Measurements from ENCODE around the gene CHPT1. TPM values are rescaled to one million over a fixed set of nuclear protein-coding genes. Genes with fewer than 3 reads are reported as not detected.

CHPT1 gene
- total RNA-seq, 1 experiment from 2014 or later: 27.8 TPM

- H3K36me3 ChIP-seq (replicated peaks; ENCODE audit: control insufficient read depth, insufficient read depth, low read length): peaks cover 7% of the 10 kb centered on the region
- no peaks in the 10 kb centered on the region for H3K27me3 ChIP-seq (ENCODE audit: control insufficient read depth, insufficient read depth, low read length)
- DNase-seq: no peak
- no peak overlapping the region for H3K4me3 ChIP-seq (ENCODE audit: insufficient read depth, low read depth, low read length)
These were observed 50.3 kb downstream of the CHPT1 start for GRCh38 chr12:101747697-101748096.

GRCh38 chr12:101748907-101749306 lies 51.5 kb downstream of the CHPT1 start:
- Histone ChIP-seq H3K27me3 (ENCODE audit: control insufficient read depth, insufficient read depth, low read length) (no peaks in the 10 kb centered on the region), H3K36me3 (replicated peaks; ENCODE audit: control insufficient read depth, insufficient read depth, low read length) (peaks cover 7% of the 10 kb centered on the region), H3K4me3 (ENCODE audit: insufficient read depth, low read depth, low read length) (no peak overlapping the region)
- DNase-seq: no peak

DNA sequence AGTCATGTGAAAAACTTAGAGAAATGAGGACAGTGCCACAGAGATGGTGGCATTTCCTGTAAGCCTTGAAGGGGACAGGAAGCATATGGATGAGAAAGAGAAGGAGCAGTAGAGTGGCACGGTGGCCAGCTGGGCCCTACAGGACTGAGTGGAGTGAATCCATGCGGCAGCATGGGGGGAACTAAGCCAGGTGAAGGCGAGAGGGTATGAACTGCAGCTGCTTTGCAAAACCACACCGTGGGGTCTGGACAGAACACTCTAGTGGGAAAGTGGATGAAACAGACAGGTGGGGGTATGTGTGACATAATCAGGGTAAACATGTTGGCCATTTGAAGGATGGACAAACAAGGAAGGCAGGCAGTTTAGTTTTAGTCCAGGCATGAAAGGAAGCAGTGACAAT lies 52.2 kb downstream of the CHPT1 start:
- Histone ChIP-seq H3K4me3 (ENCODE audit: insufficient read depth, low read depth, low read length) (no peak overlapping the region), H3K36me3 (replicated peaks; ENCODE audit: control insufficient read depth, insufficient read depth, low read length) (peaks cover 5% of the 10 kb centered on the region), H3K27me3 (ENCODE audit: control insufficient read depth, insufficient read depth, low read length) (no peaks in the 10 kb centered on the region)
- no peak for DNase-seq

- H3K4me3 ChIP-seq (ENCODE audit: insufficient read depth, low read depth, low read length): no peak overlapping the region
- peaks cover 5% of the 10 kb centered on the region for H3K36me3 ChIP-seq (replicated peaks; ENCODE audit: control insufficient read depth, insufficient read depth, low read length)
- DNase-seq: no peak
- no peaks in the 10 kb centered on the region for H3K27me3 ChIP-seq (ENCODE audit: control insufficient read depth, insufficient read depth, low read length)
These were observed 52.7 kb downstream of the CHPT1 start for GRCh38 chr12:101750152-101750551.

- Histone ChIP-seq H3K27me3 (ENCODE audit: control insufficient read depth, insufficient read depth, low read length) (no peaks in the 10 kb centered on the region), H3K36me3 (replicated peaks; ENCODE audit: control insufficient read depth, insufficient read depth, low read length) (peaks cover 3% of the 10 kb centered on the region), H3K4me3 (ENCODE audit: insufficient read depth, low read depth, low read length) (no peak overlapping the region)
- DNase-seq: peak; percentile 33
These were observed 62.1 kb downstream of the CHPT1 start for GRCh38 chr12:101759396-101760047.

DNA sequence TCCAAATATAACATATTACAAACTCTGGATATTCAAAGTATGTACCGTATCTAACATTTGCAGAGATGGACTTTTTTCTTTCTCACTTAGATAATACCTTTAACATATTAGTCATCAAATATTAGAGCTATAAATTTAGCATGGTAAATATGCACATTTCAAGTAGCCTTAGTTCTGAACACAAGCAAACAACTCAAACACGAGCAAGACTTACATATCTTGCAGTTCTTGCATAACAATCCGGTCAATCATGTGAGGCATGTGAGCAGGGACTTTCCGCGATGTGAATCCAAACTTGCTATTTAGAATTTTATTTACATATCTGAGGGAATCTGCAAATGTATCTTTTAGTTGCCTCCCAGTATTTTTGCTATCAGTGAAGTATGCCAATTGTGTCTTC lies 63.9 kb downstream of the CHPT1 start:
- DNase-seq: no peak
- H3K36me3 ChIP-seq (replicated peaks; ENCODE audit: control insufficient read depth, insufficient read depth, low read length): peaks cover 3% of the 10 kb centered on the region; the same call in 1 of the 2 replicates
- H3K4me3 ChIP-seq (ENCODE audit: insufficient read depth, low read depth, low read length): no peak overlapping the region
- H3K27me3 ChIP-seq (ENCODE audit: control insufficient read depth, insufficient read depth, low read length): no peaks in the 10 kb centered on the region

DNA sequence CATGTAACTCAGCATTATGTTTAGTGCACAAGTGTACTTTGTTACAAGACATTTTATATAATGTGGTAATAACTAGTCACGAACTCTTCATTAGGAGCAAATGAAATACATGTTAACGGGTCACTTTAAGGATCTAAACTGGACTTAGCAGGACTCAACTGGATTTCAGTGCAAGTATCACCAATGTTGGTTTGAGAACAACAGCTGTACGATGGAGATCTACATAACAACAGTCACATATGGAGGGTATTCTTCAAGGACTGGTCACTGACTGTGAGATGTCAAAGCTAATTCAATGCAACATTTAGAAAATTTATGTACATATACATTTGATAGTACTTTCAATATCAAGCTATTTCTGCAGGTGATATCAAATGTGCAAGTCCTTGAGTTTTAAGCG lies 64.3 kb downstream of the CHPT1 start:
- no peaks in the 10 kb centered on the region for H3K27me3 ChIP-seq (ENCODE audit: control insufficient read depth, insufficient read depth, low read length)
- no peak for DNase-seq
- no peak overlapping the region for H3K4me3 ChIP-seq (ENCODE audit: insufficient read depth, low read depth, low read length)
- H3K36me3 ChIP-seq (replicated peaks; ENCODE audit: control insufficient read depth, insufficient read depth, low read length): peaks cover 3% of the 10 kb centered on the region; the same call in 1 of the 2 replicates

DNA sequence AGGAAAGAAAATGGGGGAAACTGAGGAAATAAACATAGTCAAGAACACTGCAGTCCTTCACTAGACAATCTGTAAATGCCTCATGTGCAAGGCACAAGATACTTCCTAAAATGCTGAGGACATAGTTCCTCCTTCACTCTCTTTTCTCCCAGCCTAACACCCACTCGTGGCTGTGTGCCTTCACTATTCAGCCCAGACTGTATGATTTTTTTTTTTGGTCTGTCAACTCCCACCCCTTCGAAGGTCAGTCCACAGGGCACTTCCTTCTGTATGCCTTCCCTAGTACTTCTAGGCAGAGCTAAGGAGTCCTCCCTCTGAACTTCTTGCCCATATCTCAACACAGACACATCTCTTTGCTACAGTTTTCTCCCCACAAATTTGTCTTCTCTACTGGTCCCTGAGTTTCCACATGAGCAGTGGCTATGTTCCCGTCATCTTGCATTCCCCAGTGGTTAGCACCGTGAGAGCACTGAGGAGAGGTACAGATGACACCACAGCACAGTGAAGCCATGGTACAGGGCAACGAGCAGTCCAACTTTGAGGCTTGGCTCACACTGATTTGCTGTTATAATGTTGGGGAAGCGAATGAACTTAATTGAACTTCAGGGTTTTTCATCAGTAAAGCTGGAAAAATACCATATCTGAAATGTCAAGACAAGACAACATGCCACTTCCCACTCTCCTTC lies 65.9 kb downstream of the CHPT1 start:
- no peak overlapping the region for H3K4me3 ChIP-seq (ENCODE audit: insufficient read depth, low read depth, low read length)
- peaks cover 5% of the 10 kb centered on the region for H3K36me3 ChIP-seq (replicated peaks; ENCODE audit: control insufficient read depth, insufficient read depth, low read length)
- H3K27me3 ChIP-seq (ENCODE audit: control insufficient read depth, insufficient read depth, low read length): no peaks in the 10 kb centered on the region
- DNase-seq: no peak

- Histone ChIP-seq H3K36me3 (replicated peaks; ENCODE audit: control insufficient read depth, insufficient read depth, low read length) (peaks cover 7% of the 10 kb centered on the region), H3K4me3 (ENCODE audit: insufficient read depth, low read depth, low read length) (no peak overlapping the region), H3K27me3 (ENCODE audit: control insufficient read depth, insufficient read depth, low read length) (no peaks in the 10 kb centered on the region)
- DNase-seq: no peak
These were observed 66.8 kb downstream of the CHPT1 start for GRCh38 chr12:101764051-101764792.

DNA sequence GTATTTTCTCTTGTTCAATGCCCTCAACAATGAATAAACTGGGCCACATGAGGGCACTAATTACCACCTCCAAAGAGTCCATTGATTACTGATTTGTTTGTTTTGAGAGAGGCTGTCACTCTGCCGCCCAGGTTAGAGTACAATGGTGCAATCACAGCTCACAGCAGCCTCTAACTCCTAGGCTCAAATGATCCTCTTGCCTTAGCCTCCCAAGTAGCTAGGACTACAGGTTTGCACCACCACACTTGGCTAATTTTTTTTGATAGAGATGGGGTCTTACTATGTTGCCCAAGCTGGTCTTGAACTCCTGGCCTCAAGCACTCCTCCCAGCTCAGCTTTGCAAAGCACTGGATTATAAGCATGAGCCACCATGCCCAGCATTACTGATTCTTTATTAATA lies 70.1 kb downstream of the CHPT1 start:
- no peaks in the 10 kb centered on the region for H3K27me3 ChIP-seq (ENCODE audit: control insufficient read depth, insufficient read depth, low read length)
- no peak overlapping the region for H3K4me3 ChIP-seq (ENCODE audit: insufficient read depth, low read depth, low read length)
- peaks cover 10% of the 10 kb centered on the region for H3K36me3 ChIP-seq (replicated peaks; ENCODE audit: control insufficient read depth, insufficient read depth, low read length)
- DNase-seq: no peak

DNA sequence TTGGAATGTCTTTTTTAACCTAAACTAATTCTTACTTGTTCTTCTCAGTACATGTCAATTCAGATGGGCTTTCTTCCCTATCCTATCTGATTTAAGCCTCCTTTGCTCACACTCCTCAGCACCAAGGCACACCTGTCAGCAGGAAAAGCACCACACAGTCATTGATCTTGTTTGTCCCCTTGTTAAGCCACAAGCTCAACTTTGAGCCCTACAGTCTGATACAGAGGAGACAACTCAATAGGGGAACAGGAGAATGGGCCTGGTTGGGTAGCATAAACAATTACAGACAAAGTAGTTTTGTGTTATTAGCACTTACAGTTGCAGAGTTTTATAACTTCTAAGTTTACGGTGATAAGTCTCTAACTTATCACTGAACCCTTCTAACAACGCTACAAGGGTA lies 71.3 kb downstream of the CHPT1 start:
- H3K36me3 ChIP-seq (replicated peaks; ENCODE audit: control insufficient read depth, insufficient read depth, low read length): peaks cover 10% of the 10 kb centered on the region
- no peak for DNase-seq
- no peaks in the 10 kb centered on the region for H3K27me3 ChIP-seq (ENCODE audit: control insufficient read depth, insufficient read depth, low read length)
- no peak overlapping the region for H3K4me3 ChIP-seq (ENCODE audit: insufficient read depth, low read depth, low read length)

- no peak overlapping the region for H3K4me3 ChIP-seq (ENCODE audit: insufficient read depth, low read depth, low read length)
- H3K27me3 ChIP-seq (ENCODE audit: control insufficient read depth, insufficient read depth, low read length): no peaks in the 10 kb centered on the region
- no peak for DNase-seq
- peaks cover 10% of the 10 kb centered on the region for H3K36me3 ChIP-seq (replicated peaks; ENCODE audit: control insufficient read depth, insufficient read depth, low read length)
These were observed 72.4 kb downstream of the CHPT1 start for GRCh38 chr12:101769865-101770264.

DNA sequence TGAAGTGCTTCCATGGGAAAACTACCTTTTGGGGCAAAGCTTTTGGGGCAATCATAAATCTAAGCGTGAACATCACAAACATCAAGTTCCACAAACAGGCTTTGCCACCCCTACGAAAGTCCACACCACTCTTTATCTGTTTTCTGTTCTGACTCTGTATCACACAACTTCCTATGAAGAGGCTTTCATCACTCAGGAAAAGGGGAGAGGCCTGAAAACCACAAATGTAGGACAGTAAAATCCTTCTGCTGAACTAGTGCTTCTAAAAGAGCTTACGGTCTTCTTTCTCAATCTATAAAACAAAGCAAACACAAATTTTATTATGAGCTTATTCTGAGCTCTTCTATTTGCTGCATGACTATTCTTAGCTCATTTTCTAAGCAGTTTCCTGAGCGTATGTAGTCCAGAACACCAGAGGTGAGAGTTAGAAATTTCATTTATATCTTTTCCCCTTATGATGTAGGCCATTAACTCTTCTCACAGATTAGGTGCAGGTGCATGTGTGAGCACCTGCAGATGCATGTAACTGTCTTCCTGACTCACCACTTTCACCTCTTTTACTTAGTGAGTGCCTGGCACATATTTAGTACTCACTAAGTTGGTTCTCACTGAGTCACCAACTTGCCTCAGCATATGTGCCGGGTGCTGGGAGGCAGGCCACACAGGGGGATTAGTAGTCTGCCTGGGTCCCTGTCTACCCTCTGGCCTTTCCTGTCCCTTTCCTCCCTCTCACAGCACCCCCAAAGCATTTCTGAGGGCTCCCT lies 74.8 kb downstream of the CHPT1 start:
- Histone ChIP-seq H3K36me3 (replicated peaks; ENCODE audit: control insufficient read depth, insufficient read depth, low read length) (peaks cover 7% of the 10 kb centered on the region), H3K27me3 (ENCODE audit: control insufficient read depth, insufficient read depth, low read length) (no peaks in the 10 kb centered on the region)
- DNase-seq: no peak

GRCh38 chr12:101773650-101774162 lies 76.3 kb downstream of the CHPT1 start:
- H3K36me3 ChIP-seq (replicated peaks; ENCODE audit: control insufficient read depth, insufficient read depth, low read length): peaks cover 5% of the 10 kb centered on the region
- DNase-seq: peak; percentile 71
- H3K4me3 ChIP-seq (ENCODE audit: insufficient read depth, low read depth, low read length): no peak overlapping the region
- H3K27me3 ChIP-seq (ENCODE audit: control insufficient read depth, insufficient read depth, low read length): no peaks in the 10 kb centered on the region

More for the DNA sequence above, 74.8 kb downstream of the CHPT1 start:
- no peak overlapping the region for H3K4me3 ChIP-seq (ENCODE audit: insufficient read depth, low read depth, low read length)

Data from H7 (cell line).